ENCODE results near the gene SLC22A23.
"Not testable (repeated sequence)": the region's sequence is repeated elsewhere in the genome, so short reads cannot be mapped to it uniquely, and the experiment has no call there.

SLC22A23 gene

GRCh38 chr6:3402310-3403237 lies 54.3 kb downstream of the SLC22A23 start:
- DNase-seq: no peak

- no peak for DNase-seq
These were observed 56.7 kb downstream of the SLC22A23 start for GRCh38 chr6:3400162-3400561.

DNA sequence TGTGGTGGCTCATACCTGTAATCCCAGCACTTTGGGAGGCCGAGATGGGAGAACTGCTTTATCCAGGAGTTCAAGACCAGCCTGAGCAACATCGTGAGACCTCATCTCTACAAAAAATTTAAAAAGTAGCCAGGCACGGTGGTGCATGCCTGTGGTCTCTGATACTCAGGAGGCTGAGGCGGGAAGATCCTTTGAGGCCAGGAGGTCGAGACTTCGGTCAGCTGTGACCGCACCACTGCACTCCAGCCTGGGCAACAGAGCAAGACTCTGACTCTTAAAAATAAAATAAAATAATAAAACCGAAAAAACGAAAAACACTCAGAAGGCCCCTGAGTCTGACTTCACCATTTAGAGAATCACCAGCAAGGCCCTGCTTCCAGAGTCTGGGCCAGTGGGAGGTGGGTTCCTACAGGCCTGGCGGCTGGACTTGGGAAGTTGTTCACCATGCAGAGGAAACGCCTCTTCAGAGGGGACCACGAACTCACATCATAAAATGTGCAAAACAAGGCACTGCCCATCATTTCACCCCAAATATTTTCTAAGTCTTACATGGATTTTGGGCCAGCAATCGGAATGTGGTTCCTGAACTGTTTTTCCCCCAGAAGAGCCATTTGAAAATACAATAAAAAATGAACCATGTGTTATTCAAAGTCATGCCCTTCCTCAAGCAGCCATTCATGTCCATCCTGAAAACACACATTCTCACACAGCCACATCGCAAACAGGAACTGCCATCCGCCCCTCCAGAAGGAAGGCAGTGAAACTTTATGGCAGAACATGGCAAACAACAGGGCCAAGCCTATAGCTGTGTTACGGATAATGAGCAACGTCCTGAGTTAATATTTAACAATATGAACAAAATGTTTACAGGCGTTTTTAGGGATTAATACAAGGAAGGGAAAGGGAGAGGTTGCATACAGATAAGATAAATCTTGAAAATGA lies 57.8 kb downstream of the SLC22A23 start:
- DNase-seq: peak; percentile 60

GRCh38 chr6:3398165-3398562 lies 58.7 kb downstream of the SLC22A23 start:
- DNase-seq: no peak

- no peak for DNase-seq
These were observed 59.4 kb downstream of the SLC22A23 start for GRCh38 chr6:3397229-3398164.

- DNase-seq: no peak
These were observed 60.2 kb downstream of the SLC22A23 start for GRCh38 chr6:3396503-3397180.

DNA sequence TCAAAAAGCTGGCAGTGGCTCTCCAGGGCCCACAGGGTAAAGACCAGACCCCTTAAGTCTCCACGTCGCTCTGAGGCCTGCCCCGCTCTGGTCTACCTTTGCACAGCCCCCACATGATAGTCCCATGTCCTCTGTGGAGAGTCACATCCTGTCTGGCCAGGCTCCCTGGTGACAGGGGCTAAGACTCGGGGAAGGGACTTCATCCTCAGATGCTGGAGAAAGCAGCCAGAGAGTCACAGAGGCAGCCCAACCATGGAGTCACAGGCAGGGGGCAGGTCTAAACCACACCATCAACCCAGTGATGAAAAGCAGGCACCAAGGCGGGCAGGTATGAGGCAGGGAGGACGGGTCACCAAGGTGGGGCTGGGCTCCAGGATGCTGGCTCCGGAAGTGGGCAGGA lies 62.2 kb downstream of the SLC22A23 start:
- no peak for DNase-seq

- no peak for DNase-seq
These were observed 63.0 kb downstream of the SLC22A23 start for GRCh38 chr6:3393836-3394202.

- DNase-seq: no peak
These were observed 63.7 kb downstream of the SLC22A23 start for GRCh38 chr6:3392930-3393835.

DNA sequence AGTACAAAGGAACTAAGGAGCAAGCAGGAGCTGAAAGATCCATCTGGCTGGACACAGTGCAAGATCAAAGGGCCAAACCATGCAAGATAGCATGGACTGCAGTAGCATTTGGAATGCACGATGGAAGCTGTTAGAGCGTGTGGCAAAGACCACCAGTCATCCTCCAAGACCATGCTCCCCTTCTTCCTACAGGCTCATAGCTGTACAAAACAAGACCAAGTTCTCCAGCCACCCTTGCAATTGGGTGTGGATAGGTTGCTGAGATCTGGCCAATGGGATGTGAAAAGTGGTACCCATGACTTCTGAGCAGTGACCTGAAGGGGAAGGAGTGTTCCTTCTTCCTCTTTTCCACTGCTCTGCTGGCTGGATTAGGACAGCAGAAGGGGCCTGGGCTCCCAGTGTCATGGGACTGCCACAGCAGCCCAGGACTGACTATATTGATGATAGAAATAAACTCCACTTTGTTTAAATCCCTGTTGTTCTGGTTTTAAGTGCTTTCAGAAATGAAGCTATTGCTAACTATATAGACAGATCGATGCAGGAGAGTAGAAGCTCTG lies 64.9 kb downstream of the SLC22A23 start:
- no peak for DNase-seq

GRCh38 chr6:3390698-3391097 lies 66.2 kb downstream of the SLC22A23 start:
- no peak for DNase-seq

DNA sequence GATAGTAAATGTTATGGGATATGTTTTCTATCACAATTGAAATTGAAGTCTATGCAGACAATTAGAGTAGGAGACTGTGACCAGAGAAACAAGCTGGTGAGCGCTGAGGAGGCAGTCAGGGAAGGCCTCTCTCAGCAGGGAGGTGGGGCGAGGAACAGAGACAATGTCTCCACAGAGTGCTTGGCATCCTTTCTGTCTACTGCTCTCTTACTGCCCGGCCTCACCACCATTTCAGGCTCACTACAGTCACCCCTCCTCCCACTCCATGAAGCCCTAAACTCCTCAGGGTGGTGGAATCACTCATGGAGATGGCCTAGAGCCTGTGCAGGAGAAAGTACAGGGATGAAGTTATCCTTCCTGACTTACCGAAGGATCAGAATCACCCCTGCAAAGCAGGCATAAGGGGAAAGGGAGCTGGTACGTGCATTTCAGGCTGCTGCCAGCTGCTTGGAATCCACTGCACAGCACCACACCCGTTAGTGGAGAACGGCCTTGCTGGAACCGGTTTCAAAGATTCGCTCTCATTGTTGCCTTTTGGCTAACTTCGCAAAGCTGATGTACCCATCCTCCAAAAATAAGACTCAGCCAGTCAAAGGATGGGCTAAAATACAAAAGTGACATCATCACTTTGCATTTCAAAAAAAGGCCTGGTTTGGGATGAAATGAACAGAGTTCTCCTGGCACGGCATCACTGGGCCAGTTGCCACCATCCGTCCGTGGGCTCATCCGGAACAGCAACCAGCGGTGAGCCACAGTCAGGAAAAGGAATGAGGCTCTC lies 67.3 kb downstream of the SLC22A23 start:
- no peak for DNase-seq

DNA sequence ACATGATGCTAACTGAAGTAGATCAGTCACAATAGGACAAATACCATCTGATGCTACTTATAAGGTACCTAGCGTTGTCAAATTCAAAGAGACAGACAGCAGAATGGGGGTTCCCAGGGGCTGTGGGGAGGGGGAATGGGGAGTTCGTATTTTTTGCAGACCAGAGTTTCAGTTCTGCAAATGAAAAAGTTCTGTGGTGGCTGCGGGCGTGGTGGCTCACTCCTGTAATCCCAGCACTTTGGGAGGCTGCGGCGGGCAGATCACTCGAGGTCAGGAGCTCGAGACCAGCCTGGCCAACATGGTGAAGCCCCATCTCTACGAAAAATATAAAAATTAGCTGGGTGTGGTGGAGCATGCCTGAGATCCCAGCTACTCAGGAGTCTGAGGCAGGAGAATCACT lies 68.1 kb downstream of the SLC22A23 start:
- no peak for DNase-seq

DNA sequence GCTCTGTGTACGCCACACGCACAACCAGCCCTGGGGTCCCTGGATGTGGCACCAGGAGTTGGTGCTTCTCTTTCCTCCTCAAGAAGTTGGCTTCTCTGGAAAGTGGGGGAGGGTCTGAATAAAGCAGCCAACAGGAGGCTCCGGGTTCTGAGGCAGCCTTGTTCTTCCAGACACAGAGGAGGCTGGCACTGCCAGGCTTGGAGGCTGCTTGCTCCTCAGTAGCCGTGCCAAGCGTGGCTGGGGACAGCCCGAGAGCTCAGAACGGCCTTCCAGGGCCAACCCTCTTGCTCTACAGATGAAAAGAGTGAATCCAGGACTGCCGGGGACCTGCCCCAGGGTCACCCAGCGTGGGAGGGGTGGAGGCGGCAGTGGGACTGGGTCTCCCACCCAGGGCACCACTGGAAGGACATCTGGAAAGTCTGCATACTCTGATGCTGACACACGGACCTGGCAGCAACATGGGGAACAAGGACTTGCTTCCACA lies 70.4 kb downstream of the SLC22A23 start:
- no peak for DNase-seq

- no peak for DNase-seq
These were observed 71.1 kb downstream of the SLC22A23 start for GRCh38 chr6:3385660-3386151.

GRCh38 chr6:3385181-3385580 lies 71.7 kb downstream of the SLC22A23 start:
- DNase-seq: not testable (repeated sequence)

DNA sequence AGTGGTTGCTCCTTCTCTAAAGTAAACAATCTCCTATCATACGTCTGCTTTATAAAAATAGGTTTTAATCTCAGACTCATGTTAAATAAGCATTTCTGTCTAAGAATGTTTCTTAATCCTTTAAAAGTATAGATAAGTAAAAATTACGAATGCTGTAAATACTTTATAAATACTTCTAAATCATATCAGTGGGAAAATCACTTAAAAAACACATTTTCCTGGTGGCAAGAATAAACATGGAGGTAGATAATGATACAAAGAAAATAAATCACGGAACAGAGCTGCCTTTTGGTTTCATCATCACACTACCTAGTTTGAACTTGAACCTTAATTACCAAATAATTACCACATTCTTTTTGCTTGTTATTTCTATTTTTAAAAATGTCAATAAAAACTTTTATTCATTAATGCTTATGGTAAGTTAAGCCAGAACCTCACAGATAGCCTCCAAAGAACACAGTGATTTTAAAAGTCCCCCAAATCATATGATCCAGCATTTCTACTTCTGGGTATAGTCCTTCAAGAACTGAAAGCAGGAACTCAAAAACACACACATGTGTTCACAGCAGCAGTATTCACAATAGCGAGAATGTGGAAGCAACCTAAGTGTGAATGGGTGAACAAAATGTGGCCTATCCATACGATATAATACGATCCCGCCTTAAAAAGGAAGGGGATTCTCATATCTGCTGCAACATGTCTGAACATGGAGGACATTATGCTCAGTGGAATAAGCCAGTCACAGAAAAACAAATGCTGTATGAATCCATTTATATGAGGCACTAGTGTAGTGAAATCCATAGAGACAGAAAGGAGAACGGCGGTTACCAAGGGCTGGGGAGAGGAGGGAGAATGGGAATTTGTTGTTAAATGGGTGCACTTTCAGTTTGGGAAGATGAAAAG lies 72.4 kb downstream of the SLC22A23 start:
- no peak for DNase-seq

DNA sequence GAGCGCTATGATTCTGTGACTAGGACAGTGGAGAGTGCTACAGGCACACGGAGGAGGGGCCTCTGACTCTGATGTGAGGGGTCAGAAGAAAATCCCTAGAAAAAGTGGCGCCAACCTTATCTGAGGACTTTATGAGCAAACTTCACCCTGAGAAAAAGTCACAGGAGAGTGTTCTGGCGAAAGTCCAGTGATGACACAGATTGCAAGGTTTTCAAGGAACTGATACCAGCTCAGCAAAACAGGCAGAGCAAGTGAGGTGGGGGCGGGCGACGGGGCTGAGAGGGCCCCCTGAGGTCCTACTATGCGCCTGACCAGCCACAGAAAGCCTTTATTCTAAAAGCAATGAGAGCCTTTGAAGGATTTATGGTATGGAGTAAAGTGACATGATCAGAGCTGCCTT lies 73.3 kb downstream of the SLC22A23 start:
- no peak for DNase-seq
